Kidney capillary endothelial cell (primary cell): Measurements from ENCODE around the gene FTHL17.

Experiments
- DNase-seq: peaks from one replicate; pipeline ENCODE4 v3.0.0-alpha.2; 2018; ENCODE audit warnings: low spot score

The FTHL17 gene

DNA sequence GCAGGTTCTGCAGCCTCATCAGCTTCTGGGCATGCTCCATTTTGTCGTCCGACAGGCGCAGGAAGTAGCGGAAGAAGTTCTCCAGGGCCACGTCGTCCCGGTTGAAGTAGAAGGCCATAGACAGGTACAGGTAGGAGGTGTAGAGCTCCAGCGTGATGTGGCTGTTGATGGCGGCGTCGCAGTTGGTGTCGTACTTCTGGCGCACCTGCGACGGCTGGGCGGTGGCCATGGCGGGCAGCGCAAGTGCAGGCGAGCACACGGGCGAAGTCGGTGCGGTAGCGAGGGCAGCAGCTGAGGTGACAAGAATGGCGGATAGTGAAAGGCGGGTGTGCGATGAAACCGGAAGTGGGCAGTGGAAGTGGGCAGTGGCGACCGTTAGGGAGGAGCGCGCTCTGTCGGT is at the start of gene FTHL17:
Gene FTHL17, minus strand, starts transcription at position 317 of the 400 bp plus-strand sequence. Its CDS starts 88 bp downstream, at position 229.
- DNase-seq, result no peak

DNA sequence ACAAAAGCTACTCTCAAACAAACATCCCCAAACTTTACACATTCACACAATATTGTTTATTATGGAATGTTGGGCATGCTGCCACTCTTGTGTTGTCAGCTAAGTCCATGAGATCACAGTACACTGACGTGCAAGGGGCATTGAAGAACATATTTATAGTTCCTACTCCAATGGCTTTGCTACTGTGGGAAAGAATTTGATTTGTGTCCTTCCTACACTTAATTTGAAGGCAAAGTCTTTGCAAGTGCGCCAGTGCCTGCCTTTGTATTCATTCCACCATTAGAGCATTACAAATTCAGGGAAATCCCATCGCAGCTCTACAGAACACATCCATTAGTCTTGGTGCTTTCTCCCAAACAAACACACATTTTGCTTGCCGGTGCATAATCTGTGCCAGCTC is 45.4 kb upstream of the FTHL17 start:
- DNase-seq, result no peak

DNA sequence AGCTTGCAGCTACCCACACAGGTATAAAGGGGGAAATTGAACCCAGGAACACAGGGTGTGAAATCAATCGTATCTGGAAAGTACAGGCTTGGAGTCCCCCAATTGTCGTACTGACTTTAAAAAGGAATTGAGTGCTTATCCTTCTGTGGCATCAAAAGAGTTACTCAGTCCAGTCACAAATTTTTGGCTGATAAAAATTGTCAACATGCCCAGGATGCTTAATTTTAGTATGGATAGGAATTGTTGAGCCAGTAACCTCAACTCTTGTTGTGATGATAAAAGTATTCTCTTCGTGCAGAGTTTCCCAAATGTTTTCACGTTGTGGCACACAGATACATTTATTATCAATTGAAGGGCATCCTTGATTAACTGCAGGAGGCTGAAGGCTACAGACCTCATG is 43.6 kb upstream of the FTHL17 start:
- no peak for DNase-seq

DNA sequence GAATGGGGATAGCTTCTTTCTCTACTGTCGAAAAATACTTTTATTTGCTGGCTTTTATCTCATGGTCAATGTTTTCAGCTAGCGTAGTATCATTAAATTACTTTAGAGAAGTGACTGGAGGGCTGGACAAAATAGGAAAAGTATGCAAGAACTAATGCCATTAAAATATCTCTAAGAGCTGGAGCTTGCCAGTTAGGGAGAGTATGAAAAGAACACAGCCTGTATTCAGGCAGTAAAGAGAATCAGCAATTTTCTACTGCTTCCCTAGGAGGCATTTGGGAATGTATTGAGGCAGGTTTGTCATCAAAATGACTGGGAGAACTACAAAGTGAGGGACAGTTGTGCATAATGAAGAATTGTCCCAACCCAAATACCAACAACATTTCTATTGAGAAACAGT is 43.0 kb upstream of the FTHL17 start:
- DNase-seq, result no peak

DNA sequence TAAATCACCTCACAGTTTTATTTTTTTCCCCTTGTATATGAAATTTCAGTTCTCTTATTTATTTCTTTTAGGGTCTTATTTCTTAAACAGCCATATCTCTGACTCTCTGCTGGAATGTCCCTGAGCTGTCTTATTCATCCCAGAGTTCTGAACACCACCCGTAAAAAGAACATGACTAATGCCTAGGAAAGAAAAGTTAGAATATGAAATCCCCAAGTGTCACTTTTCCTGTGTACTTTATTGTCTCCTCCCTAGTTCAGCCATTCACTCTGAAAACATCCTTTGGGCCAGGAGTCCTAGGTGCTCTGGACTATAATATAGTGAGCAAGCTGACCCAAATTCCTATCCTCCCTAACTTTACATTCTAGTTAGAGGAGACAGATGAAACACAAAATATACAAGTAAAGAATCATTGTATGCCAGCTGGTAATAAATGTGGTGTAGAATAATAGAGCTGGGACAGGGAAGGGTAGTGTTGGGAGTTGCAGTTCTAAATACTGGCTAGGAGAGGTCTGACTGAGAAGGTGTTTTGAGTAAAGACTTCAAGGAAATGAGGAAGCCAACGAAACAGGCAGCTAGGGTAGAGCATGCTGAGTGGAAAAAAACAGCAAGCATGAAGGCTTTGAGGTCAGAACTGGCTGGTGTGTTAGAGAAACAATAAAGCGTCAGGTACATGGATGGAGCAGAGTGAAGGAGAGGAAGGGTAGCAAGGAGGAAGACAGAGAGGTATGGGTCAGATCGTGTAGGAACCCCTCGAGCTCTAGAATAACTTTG is 40.6 kb upstream of the FTHL17 start:
- DNase-seq, result no peak

DNA sequence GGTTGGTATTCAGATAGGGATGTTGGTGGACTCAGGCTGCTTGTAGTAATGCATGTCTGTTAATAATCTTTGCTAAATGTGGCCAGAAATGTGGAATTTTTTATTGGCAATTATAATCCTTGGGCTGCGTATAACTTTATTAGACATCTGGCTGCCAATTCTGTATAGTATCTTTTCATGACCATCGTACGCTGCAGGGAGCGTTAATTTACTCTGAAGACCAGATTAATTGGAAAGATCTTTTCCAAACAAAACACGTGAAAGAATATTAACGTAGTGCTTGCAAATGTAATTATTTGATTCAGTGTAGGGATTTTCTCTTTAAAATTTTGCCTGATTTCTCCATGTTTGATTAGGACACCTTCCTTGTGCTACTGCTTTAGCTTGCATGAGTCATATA is 38.8 kb upstream of the FTHL17 start:
- no peak for DNase-seq

DNA sequence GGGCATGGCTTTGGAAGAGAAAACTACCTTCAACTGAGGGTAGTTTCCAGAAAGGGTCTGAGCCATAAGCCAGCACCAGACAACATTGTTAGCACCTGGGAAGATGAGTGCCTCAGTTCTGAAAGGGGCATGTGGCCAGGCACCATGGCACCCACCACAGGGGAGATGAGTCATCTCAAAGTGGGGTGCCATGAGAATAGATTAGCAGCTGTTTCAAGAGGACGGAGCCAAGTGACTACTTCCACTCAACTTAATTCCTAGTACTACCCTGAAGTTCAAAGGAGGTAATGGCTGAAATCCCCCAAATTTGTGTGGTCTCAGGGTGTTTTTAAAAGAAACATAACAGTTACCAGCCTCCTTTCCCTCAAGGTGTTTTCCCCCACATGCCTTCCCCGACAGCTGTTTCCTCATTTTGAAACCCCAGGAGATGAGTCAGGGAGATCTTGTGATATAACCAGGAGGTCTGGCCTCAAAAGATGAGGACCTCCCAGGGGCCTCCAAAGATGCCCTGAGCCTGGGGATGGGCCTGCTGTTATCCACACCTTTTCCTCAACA is 27.8 kb upstream of the FTHL17 start:
- no peak for DNase-seq

DNA sequence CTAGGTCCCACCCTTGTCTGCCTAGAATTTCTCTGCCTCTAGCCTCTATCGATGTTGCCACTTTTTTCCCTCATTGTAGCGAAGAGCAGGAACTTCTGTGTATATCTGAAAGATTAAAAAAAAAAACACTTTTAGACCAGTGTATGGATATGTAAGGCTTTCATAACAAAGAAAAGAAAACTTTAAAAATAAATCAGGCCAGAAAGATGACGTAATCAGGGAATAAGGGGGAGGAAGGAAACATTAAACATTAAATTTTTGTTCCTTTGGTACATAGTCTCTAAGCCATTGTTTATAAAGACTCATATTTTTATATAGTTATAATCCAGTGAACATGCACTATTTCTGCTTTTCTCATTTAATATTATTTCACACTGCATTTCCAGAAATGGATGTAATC is 26.2 kb upstream of the FTHL17 start:
- DNase-seq, result no peak

DNA sequence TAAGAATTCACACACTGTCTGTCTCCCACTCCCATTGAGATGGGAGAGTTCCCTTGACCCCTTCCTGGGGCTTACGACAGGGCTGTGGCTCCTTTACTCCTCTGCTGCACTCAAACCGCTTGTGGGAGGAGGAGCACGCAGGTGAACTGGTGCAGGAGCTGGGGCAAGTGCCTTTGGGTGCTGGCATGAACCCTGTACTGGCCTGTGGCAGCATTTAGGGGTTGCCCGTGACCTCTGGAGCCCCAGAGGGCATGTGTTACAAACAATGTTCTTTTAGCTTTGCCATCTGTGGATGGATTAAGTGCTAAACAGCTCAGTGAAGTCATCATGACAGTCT is 21.8 kb upstream of the FTHL17 start:
- DNase-seq, result no peak

DNA sequence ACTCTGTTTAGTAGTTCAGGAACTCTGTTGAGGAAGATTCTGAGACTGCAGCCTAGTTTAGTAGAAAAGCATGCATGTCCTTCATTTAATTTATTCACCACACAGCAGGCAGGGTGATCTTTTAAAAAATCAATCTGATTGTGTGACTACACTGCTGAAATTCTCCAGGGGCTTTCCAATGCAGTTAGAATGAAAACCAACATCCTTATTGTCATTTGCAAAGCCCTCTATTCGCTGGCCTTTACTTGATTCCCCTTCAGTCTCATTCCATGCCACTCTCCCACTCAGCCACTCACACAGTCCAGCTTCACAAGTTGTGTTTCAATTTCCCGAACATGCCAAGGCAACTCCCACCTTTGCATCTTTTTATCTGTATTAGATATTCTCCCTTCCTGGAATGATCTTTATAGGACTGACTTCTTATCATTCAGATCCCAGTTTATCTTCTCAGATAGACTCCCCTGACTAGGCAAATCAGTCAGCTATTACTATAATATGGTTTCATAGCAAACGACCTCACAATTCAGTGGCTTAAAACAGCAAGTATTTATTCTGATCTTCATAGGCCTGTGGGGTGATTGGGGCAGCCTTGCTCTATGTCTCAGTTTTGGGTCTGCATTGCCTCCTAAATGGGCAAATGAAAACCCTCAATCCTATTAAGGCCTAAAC is 21.3 kb upstream of the FTHL17 start:
- no peak for DNase-seq

DNA sequence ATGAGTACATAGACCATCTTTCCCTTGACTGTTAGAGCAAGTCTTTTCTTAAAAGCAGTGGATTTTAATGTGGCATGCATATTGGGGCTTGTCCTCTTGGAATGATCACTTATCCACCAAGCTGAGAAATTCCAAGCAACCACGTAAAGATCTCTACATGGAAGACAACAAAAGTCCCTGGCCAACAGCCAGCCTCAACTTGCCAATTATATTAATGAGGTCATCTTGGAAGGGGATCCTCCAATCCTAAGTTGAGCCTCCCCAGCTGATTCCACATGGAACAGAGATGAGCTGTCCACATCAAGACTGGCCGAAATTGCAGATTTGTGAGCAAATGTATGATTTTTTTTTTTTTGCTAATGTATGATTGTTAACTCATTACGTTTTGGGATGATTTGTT is 20.6 kb upstream of the FTHL17 start:
- no peak for DNase-seq

DNA sequence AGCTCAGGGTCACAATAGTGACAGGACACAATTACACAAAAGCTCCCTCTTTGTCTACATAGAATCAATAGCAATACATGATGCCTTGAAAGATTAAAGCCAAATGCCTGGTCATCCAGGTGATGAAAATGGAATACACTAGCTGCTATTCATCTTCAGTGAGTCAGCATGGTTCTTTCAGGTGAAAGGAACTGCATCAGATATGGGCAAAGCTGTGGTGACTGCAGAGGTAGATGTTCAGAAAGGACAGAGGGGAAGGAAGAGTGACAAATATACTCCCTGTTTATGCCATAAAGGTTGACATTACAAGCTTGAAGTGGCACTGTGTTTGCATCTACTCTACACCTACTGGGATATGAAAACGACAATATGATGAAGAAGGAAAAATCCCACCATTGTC is 20.0 kb upstream of the FTHL17 start:
- DNase-seq, result no peak

DNA sequence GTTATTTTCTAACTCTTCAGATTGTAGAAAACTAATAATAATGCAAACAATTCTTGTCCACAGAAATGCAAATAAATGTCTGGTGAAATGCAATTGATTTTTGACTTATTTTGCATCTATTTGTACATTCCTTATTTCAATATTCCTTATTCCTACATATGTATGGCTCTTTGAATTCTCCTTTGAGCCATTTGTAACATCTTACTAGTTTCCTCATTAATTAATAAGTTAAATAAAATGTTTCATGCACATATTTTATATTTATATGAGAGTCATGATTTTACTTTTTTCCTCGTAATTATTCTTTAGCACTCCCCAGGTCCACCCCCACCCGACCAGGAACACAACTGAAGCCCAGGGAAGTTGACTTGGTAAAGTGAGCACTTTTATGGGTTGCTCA is 2.7 kb upstream of the FTHL17 start:
- no peak for DNase-seq

DNA sequence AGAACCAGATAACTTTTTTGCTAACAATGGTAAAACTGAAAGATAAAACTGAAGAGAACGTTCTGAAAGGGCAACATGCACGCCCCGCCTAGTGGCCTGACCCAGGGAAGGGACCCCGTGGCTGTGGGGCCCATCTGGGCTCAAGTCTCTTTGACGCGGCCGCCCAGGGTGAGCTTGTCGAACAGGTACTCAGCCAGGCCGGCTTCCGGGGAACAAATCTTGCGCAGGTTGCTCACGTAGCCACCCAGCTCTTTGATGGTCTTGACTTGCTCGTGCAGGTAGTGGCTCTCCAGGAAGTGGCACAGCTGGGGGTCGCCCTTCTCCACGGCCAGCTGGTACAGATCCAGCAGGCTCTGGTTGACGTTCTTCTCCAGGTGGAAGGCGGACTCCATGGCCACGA is 579 bp downstream of the FTHL17 start:
- DNase-seq, result no peak

DNA sequence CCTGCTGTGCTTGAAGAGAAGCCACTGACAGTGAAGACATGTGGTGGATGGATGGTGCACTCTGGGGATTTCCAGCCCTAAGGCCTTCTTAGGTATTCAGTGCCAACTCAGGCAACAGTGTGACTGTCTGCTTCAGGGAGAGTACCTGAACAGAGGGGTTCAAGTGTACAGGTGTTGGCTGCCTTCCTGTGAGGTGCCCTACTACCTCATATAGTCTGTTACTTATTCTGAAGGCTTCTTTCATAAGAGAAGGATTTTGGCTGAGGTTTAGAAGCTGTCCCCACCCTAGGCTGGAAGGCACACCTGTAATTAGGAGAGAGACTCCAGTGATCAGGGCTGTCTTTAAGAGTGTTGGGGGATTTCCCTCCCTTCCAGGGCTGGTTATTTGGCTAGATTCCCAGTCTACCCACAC is 1.8 kb downstream of the FTHL17 start:
- DNase-seq, result no peak

DNA sequence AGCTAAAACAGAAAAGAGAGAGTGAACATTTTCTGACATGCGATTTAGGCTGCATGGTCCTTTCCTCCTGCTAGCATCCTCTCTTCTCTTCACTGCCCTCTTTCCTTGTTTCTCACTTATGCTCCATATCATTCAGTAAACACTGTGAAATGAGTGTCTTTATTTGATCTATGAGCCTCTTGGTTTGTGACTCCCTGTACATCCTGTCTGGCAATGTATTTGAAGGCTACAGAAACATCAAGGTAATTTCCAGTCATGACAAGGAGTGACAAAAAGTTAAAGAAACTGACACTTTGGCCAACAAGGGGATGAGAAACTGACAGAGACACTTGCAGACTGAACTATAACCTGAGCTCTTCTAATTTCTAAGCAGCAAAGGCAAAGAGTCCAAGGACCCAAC is 8.7 kb downstream of the FTHL17 start:
- no peak for DNase-seq

DNA sequence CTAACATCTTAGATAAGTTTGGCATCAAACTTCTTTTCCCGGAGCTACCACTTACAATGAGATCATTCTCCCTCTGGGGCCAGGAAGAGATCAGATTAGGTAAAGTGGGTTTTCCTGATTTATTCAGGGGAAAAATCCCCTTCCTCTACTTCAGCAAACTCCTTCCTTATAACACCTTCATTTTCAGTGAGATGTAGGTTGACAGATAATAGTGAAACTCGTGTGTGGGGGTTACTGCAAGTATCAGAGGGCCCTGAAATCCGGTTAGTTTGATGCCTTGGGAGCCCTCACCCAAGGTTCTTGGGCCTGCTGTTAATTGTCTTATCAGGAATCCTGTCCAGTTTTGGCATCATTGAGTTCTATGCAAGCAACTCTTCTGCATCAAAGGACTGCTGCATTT is 10.8 kb downstream of the FTHL17 start:
- no peak for DNase-seq

DNA sequence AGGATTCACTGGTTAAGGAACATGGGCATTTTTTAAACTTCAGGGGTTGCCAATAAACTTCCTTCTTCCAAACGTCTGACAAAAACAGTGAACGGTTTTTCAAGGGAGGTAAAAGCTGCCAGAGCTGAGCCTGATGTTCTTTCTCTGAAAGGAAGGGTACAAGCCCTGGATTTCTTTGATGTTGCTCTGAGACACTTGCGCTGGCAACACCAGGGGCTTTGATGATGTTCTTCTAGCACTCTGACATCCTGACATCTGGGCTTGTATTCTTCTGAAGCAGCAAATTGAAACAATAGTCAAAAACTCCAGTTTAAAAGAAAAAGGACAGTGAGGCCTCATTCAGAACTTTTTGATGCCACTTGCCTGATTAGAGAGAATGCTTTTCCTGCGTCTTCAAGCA is 11.8 kb downstream of the FTHL17 start:
- DNase-seq, result no peak

DNA sequence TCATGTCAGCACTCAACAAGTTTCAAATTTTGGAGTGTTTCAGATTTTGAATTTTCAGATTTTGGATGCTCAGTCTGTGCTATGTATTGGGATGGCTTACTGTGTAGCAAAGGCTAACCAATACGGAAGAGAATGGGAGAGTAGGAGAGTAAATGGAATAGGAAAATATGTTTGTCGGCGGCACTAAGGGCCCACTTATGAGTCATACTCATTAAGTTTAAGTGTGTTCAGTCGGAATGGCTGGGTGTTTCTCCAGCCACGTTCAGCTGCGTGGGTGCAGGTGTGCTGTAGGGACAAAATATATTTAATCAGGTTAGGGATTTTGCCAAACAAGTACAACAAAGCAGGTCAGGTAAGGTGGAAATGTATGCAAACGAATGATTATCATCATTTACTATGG is 13.6 kb downstream of the FTHL17 start:
- no peak for DNase-seq

DNA sequence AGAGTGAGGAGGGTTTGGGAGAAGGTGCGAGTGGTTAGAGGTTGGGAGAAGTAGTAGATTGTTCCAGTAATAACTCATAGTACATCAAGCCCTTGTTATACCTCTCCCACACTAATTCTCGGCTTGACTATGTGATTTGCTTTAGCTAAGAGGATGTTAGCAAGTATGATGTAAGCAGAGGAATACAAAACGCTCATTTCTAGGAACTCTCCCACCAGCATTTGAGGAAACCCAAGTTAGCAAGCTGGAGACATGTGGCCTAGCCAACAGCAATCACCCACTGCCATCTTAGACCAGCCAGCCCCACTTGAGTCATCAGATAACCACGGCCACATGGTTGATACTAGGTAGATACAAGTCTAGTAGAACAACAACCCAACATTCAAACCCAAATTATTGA is 14.2 kb downstream of the FTHL17 start:
- no peak for DNase-seq

DNA sequence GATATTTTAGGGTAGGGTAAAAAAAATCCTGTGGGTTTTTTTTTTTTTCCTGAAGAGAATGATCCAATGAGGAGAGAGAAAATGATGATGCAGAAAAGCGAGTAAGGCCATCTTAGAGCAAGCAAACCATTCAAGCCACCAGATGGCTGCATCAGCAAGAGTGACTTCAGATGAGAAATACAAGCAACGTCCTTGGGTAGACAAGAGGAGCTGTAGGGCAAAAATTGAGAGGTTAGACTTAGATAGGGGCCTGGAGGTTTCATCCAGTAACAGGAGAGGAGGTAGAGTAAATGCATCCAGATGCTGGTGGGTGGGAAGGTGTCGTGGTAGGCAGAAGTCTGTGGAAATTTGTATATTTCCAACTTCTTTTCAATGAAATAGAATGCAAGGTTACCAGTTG is 14.6 kb downstream of the FTHL17 start:
- DNase-seq, result no peak

DNA sequence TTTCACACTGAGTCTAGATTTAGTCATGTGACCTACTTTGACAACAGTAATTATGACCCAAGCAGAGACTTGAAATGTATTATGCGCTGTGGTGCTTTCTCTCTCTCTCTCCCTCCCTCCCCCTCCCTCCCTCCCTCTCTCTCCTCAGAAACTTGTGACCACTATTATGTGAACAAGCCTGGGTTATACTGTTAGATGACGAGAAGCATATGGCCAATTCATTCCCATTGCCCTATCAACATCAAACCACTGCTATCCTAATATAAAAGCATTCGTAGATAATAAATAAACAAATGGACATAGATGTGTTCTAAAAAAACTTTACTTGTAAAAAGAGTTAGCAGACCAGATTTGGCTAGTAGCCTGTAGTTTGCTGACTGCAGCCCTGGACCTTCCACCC is 18.2 kb downstream of the FTHL17 start:
- no peak for DNase-seq

DNA sequence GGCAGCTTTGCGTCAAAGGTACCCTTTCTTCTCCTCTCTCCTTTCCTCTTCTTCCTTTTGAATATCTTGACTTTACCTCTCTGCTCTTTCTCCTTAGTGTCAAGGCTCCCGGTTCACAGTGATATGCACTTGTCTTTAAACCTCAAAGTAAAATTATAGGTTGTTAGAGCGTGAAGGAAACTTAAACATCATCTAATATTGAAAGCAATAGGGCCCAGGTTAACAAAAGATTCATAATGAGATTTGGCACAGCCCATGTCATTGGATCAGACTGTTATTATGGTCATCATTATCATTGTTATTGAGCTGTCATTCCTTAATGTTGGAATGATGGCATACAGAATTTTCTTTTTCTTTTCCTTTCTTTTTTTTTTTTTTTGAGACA is 32.5 kb downstream of the FTHL17 start:
- DNase-seq, result no peak
